ENCODE data around the gene MBD3.

Gene MBD3

DNA sequence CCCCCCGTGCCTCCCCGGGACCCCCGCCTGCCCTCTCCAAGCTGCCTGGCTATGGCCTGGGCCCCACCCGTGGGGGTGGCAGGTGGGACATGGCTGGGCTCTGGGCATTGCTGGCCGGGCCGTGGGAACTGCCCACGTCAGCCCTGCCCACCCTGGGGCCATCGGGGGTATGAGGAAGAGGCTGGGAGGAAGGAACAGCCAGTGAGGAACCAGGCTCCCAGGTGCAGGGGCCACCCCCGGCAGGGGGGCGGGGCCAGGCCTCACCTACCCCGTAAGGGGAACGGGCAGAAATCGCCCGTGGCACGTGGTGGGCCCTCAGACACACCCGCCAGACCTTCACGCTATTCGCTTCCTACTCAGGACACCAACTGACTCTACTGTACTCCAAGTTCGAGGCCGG lies 37.3 kb upstream of the MBD3 start:
- no peak for DNase-seq (ENCODE audit: insufficient read length)
- no peak for TF ChIP-seq TAF1 (IDR thresholded peaks at IDR 0.05; ENCODE audit: borderline replicate concordance, low read depth, low read length)
- no peak for TF ChIP-seq POLR2A (IDR thresholded peaks at IDR 0.05; ENCODE audit: low read depth, low read length)
- no peak for TF ChIP-seq POLR2AphosphoS5 (IDR thresholded peaks at IDR 0.05; ENCODE audit: low read depth, low read length)
- FAIRE-seq: no peak

DNA sequence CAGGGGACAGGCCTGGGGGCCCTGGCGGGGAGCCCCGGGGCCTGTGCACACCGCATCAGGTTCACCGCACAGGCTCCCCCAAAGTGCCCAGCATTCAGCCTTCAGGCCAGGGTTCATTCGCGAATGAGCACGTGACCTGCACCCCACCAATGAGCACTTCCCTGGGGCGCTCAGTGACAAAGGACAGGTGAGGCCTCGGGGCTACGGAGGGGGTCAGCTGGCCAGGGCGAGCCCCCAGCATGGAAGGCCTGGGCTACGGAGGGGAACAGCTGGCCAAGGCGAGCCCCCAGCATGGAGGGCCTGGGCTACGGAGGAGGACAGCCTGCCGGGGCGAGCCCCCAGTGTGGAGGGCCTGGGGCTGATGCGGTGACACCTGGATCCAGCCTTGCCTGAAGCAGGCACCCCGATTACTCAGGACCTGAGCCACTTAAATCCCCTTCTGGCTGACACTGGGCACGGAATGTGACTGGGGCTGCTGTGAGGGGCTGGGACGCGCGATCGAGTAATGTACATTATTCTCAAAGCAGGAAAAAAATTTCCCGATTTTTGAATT lies 36.7 kb upstream of the MBD3 start:
- FAIRE-seq (no peak), DNase-seq (ENCODE audit: insufficient read length) (no peak)
- no peak for TF ChIP-seq POLR2AphosphoS5 (IDR thresholded peaks at IDR 0.05; ENCODE audit: low read depth, low read length)
- TF ChIP-seq POLR2A (IDR thresholded peaks at IDR 0.05; ENCODE audit: low read depth, low read length): no peak
- no peak for TF ChIP-seq TAF1 (IDR thresholded peaks at IDR 0.05; ENCODE audit: borderline replicate concordance, low read depth, low read length)

DNA sequence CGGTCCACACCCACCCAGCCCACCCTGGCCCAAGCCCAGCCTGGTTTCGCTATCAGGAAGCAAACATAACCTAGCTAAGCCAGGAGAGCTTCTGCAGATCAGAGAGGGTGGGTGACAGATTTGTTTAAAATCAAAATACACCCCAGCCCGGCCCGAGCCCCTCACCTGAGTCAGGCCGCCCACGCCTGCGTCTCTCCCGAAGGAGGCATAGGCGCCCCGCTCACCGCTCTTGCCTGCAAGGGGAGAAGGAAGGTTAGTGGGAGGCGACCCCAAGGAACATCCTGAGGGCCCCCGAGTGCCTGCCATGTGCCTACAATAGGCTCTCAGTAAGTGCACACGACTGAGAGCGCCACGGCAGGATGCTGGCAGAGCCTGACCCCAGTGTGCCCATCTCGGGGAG lies 34.5 kb upstream of the MBD3 start:
- TF ChIP-seq POLR2AphosphoS5 (IDR thresholded peaks at IDR 0.05; ENCODE audit: low read depth, low read length) (no peak), POLR2A (IDR thresholded peaks at IDR 0.05; ENCODE audit: low read depth, low read length) (no peak), TAF1 (IDR thresholded peaks at IDR 0.05; ENCODE audit: borderline replicate concordance, low read depth, low read length) (no peak)
- FAIRE-seq: no peak
- DNase-seq (ENCODE audit: insufficient read length): no peak

- TF ChIP-seq TAF1 (IDR thresholded peaks at IDR 0.05; ENCODE audit: borderline replicate concordance, low read depth, low read length): no peak
- no peak for TF ChIP-seq POLR2AphosphoS5 (IDR thresholded peaks at IDR 0.05; ENCODE audit: low read depth, low read length)
- TF ChIP-seq POLR2A (IDR thresholded peaks at IDR 0.05; ENCODE audit: low read depth, low read length): no peak
- FAIRE-seq: no peak
- DNase-seq (ENCODE audit: insufficient read length): no peak
These were observed 33.8 kb upstream of the MBD3 start for GRCh38 chr19:1626417-1627010.

- no peak for TF ChIP-seq POLR2A (IDR thresholded peaks at IDR 0.05; ENCODE audit: low read depth, low read length)
- no peak for TF ChIP-seq TAF1 (IDR thresholded peaks at IDR 0.05; ENCODE audit: borderline replicate concordance, low read depth, low read length)
- no peak for TF ChIP-seq POLR2AphosphoS5 (IDR thresholded peaks at IDR 0.05; ENCODE audit: low read depth, low read length)
- FAIRE-seq: peak; percentile 17
- DNase-seq (ENCODE audit: insufficient read length): no peak
These were observed 31.8 kb upstream of the MBD3 start for GRCh38 chr19:1624458-1624857.

DNA sequence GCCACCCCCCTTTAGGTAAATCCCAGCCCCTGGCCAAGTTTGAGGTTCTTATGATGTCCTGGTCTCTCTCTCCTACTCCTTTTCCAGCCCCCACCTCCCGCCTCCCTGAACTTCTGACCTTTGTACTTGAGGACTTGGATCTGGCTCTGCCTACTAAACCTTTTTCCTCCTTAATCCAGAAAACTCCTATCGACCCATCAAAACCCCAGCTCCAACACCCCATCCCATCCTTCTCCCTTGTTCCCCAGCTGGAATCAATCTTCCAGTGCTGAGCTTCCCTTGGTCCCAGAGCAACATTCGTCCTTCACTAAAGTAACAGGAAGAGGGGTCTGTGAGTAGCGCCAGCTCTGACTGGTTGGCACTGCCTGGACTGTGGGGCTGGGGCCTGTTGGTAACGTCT lies 29.9 kb upstream of the MBD3 start:
- DNase-seq (ENCODE audit: insufficient read length) (no peak), FAIRE-seq (no peak)
- TF ChIP-seq TAF1 (IDR thresholded peaks at IDR 0.05; ENCODE audit: borderline replicate concordance, low read depth, low read length) (no peak), POLR2AphosphoS5 (IDR thresholded peaks at IDR 0.05; ENCODE audit: low read depth, low read length) (no peak), POLR2A (IDR thresholded peaks at IDR 0.05; ENCODE audit: low read depth, low read length) (no peak)

- no peak for DNase-seq (ENCODE audit: insufficient read length)
- TF ChIP-seq POLR2AphosphoS5 (IDR thresholded peaks at IDR 0.05; ENCODE audit: low read depth, low read length) (no peak), POLR2A (IDR thresholded peaks at IDR 0.05; ENCODE audit: low read depth, low read length) (no peak), TAF1 (IDR thresholded peaks at IDR 0.05; ENCODE audit: borderline replicate concordance, low read depth, low read length) (no peak)
- no peak for FAIRE-seq
These were observed 29.3 kb upstream of the MBD3 start for GRCh38 chr19:1622007-1622406.

- no peak for TF ChIP-seq POLR2A (IDR thresholded peaks at IDR 0.05; ENCODE audit: low read depth, low read length)
- no peak for TF ChIP-seq TAF1 (IDR thresholded peaks at IDR 0.05; ENCODE audit: borderline replicate concordance, low read depth, low read length)
- no peak for TF ChIP-seq POLR2AphosphoS5 (IDR thresholded peaks at IDR 0.05; ENCODE audit: low read depth, low read length)
- no peak for FAIRE-seq
- no peak for DNase-seq (ENCODE audit: insufficient read length)
These were observed 28.9 kb upstream of the MBD3 start for GRCh38 chr19:1621574-1621973.

DNA sequence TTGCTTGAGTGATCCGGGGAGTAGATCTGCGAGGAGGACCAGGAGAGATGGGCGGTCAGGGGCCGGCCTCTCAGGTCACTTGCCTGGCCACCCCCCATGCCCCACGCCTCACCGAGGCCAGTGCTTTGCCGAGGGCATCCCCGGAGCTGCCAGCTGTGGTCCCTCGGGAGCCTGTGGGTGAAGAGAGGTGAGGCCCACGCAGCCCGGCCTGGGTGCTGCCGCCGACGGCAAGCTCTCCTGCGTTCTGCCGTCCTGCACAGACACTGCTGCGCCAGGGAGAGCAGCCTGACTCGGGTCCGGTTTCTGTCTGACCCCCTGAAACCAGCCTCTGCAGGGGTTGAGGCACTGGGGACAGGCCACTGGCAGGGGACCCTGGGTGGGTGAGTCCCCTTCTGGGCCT lies 28.4 kb upstream of the MBD3 start:
- TF ChIP-seq POLR2A (IDR thresholded peaks at IDR 0.05; ENCODE audit: low read depth, low read length): no peak
- DNase-seq (ENCODE audit: insufficient read length): no peak
- FAIRE-seq: no peak

DNA sequence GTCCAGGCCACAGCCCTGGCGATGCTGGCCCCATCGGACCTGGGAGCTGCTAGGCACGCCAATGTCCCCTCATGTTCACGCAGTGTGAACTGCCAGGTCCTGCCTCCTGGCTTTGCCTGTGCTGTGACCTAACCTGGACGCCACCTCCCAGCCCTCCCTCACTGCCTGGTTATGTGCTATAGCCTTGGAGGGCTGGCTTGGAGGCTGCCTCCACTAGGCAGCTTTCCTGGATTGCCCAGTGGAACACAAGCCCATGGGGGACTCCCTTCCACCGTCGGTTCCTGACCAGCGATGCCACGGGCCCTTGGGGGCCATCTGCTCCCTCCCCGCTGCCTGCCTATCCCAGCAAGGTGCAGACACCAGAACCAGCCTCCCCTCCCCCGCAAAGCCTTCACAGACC lies 27.8 kb upstream of the MBD3 start:
- no peak for DNase-seq (ENCODE audit: insufficient read length)
- TF ChIP-seq TAF1 (IDR thresholded peaks at IDR 0.05; ENCODE audit: borderline replicate concordance, low read depth, low read length) (no peak), POLR2A (IDR thresholded peaks at IDR 0.05; ENCODE audit: low read depth, low read length) (0 out of 2 replicates have a peak, but pooled peaks have one; percentile 9)
- FAIRE-seq: no peak

GRCh38 chr19:1619703-1620102 lies 27.0 kb upstream of the MBD3 start:
- FAIRE-seq: no peak
- DNase-seq (ENCODE audit: insufficient read length): no peak
- no peak for TF ChIP-seq POLR2A (IDR thresholded peaks at IDR 0.05; ENCODE audit: low read depth, low read length)
- TF ChIP-seq TAF1 (IDR thresholded peaks at IDR 0.05; ENCODE audit: borderline replicate concordance, low read depth, low read length): no peak
- no peak for TF ChIP-seq POLR2AphosphoS5 (IDR thresholded peaks at IDR 0.05; ENCODE audit: low read depth, low read length)

GRCh38 chr19:1619094-1619439 lies 26.4 kb upstream of the MBD3 start:
- DNase-seq (ENCODE audit: insufficient read length) (no peak), FAIRE-seq (no peak)
- TF ChIP-seq TAF1 (IDR thresholded peaks at IDR 0.05; ENCODE audit: borderline replicate concordance, low read depth, low read length): no peak
- TF ChIP-seq POLR2A (IDR thresholded peaks at IDR 0.05; ENCODE audit: low read depth, low read length): no peak
- no peak for TF ChIP-seq POLR2AphosphoS5 (IDR thresholded peaks at IDR 0.05; ENCODE audit: low read depth, low read length)

Measured in GM12892 (cell line).